ENCODE measurements around the gene CCDC13. TPM values are rescaled to one million over a fixed set of nuclear protein-coding genes. Genes with fewer than 3 reads are reported as not detected.
A peak's percentile ranks its signal among the peaks of the same experiment; 100 is the strongest.

The CCDC13 gene
- total and polyA plus RNA-seq, 4 donors = 0.42 to 2.3 (median 1.0) TPM

- no peak overlapping the region for H3K9ac ChIP-seq (ENCODE audit: low read depth in 1 of 2, low read length in 2 of 2)
- no peaks in the 10 kb centered on the region for H3K27me3 ChIP-seq (ENCODE audit: control insufficient read depth in 4 of 4, insufficient read depth in 4 of 4, low read length in 3 of 4)
- H3K9me3 ChIP-seq (ENCODE audit: control insufficient read depth in 4 of 4, low read length in 3 of 4) = no peaks in the 10 kb centered on the region
- no peak overlapping the region for H3K4me3 ChIP-seq (ENCODE audit: low read depth in 1 of 3, low read length in 3 of 3)
- 46% methylated on average over 5 of the region's 5 CpGs for WGBS
- TF ChIP-seq FOXA2 (IDR thresholded peaks at IDR 0.05) (peak; percentile 92), MAX (IDR thresholded peaks at IDR 0.05) (peak; percentile 97), ATF3 (IDR thresholded peaks at IDR 0.05) (peak; percentile 36), YY1 (IDR thresholded peaks at IDR 0.05) (peak; percentile 84), CTCF (IDR thresholded peaks at IDR 0.05; ENCODE audit: low read depth, low read length, missing input control) (peak; percentile 27), RXRA (IDR thresholded peaks at IDR 0.05) (peak; percentile 96 to 99), EGR1 (IDR thresholded peaks at IDR 0.05; ENCODE audit: low read depth in 2 of 2) (peak; percentile 12 to 21), ZBTB33 (IDR thresholded peaks at IDR 0.05) (peak; percentile 96), TAF1 (conservative IDR thresholded peaks at IDR 0.05) (no peak), JUND (IDR thresholded peaks at IDR 0.05) (peak; percentile 70 to 97), HNF4A (conservative IDR thresholded peaks at IDR 0.05) (peak; percentile 100), NR2F2 (IDR thresholded peaks at IDR 0.05) (peak; percentile 66), RAD21 (IDR thresholded peaks at IDR 0.05) (peak; percentile 31 to 39), GABPA (IDR thresholded peaks at IDR 0.05 in 1 of 2, conservative IDR thresholded peaks at IDR 0.05 in 1 of 2) (peak in 1 of 2 donors; percentile 34), REST (IDR thresholded peaks at IDR 0.05) (peak; percentile 79), SP1 (IDR thresholded peaks at IDR 0.05) (peak; percentile 99), FOXA1 (IDR thresholded peaks at IDR 0.05) (peak; percentile 94), HNF4G (IDR thresholded peaks at IDR 0.05) (peak; percentile 99)
- no peaks in the 10 kb centered on the region for H3K36me3 ChIP-seq (ENCODE audit: control insufficient read depth in 4 of 4, insufficient read depth in 3 of 4, low read depth in 1 of 4, low read length in 3 of 4)
- H3K4me1 ChIP-seq (ENCODE audit: control insufficient read depth in 4 of 4, insufficient read depth in 4 of 4, low read length in 3 of 4) = peaks cover 0 to 10% (median 5%) of the 10 kb centered on the region in 4 donors
- peak overlapping the region; percentile 42 to 60 for H3K27ac ChIP-seq (ENCODE audit: low read depth in 1 of 2, low read length in 2 of 2)
- DNase-seq (ENCODE audit: low spot score) = no peak
Measured at GRCh38 chr3:42755681-42756578, 17.1 kb downstream of the CCDC13 start.

Data from liver (tissue), 9 donors.